Measurements from ENCODE around the gene CTDNEP1.

DNA sequence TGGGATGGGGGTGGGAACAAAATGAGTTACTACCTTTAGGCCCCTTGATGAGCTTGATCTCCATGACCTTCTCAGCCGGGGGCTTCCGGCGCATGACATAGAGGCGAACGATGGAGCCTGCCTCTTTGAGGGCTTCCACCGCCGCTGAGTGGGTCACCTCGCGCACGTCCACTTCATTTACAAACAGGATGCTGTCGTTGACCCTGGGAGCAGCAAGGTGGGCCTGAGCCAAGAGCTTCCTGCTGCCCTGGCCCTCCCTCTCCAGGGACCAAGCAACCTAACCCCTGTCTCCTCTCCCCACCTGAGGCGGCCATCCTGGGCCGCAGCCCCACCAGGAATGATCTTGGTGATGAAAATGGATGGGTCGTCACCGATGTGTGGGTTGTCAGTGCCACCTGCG is 48.1 kb downstream of the CTDNEP1 start:
- TF ChIP-seq CHD2 (IDR thresholded peaks at IDR 0.05; ENCODE audit: low read length, partially characterized antibody) (no peak), POLR2AphosphoS5 (IDR thresholded peaks at IDR 0.05; ENCODE audit: low read depth, low read length) (no peak), EP300 (IDR thresholded peaks at IDR 0.05; ENCODE audit: borderline replicate concordance in 1 of 2, low read depth in 1 of 2, low read length in 1 of 2) (no peak), EZH2phosphoT487 (IDR thresholded peaks at IDR 0.05; ENCODE audit: borderline replicate concordance, low read depth) (no peak)
- TF ChIP-seq, protein P1, sequence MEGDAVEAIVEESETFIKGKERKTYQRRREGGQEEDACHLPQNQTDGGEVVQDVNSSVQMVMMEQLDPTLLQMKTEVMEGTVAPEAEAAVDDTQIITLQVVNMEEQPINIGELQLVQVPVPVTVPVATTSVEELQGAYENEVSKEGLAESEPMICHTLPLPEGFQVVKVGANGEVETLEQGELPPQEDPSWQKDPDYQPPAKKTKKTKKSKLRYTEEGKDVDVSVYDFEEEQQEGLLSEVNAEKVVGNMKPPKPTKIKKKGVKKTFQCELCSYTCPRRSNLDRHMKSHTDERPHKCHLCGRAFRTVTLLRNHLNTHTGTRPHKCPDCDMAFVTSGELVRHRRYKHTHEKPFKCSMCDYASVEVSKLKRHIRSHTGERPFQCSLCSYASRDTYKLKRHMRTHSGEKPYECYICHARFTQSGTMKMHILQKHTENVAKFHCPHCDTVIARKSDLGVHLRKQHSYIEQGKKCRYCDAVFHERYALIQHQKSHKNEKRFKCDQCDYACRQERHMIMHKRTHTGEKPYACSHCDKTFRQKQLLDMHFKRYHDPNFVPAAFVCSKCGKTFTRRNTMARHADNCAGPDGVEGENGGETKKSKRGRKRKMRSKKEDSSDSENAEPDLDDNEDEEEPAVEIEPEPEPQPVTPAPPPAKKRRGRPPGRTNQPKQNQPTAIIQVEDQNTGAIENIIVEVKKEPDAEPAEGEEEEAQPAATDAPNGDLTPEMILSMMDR (IDR thresholded peaks at IDR 0.05) = no peak
